Measurements from ENCODE around the gene GGNBP2.

GGNBP2 gene

GRCh38 chr17:36514856-36515255 lies 29.9 kb upstream of the GGNBP2 start:
- DNase-seq (ENCODE audit: low read depth) = no peak

GRCh38 chr17:36515837-36516236 lies 28.9 kb upstream of the GGNBP2 start:
- H3K4me3 ChIP-seq (replicated peaks; ENCODE audit: low read depth, low read length) = no peak overlapping the region
- TF ChIP-seq CTCF (IDR thresholded peaks at IDR 0.05; ENCODE audit: low read length, missing control alignments) = no peak
- DNase-seq (ENCODE audit: low read depth) = no peak

More at GRCh38 chr17:36514856-36515255, 29.9 kb upstream of the GGNBP2 start:
- TF ChIP-seq CTCF (IDR thresholded peaks at IDR 0.05; ENCODE audit: low read length, missing control alignments) = no peak
- no peak overlapping the region for H3K4me3 ChIP-seq (replicated peaks; ENCODE audit: low read depth, low read length)

GRCh38 chr17:36523113-36523512 lies 21.6 kb upstream of the GGNBP2 start:
- no peak for TF ChIP-seq CTCF (IDR thresholded peaks at IDR 0.05; ENCODE audit: low read length, missing control alignments)
- DNase-seq (ENCODE audit: low read depth) = no peak

GRCh38 chr17:36524428-36524876 lies 20.3 kb upstream of the GGNBP2 start:
- DNase-seq (ENCODE audit: low read depth) = no peak
- no peak overlapping the region for H3K4me3 ChIP-seq (replicated peaks; ENCODE audit: low read depth, low read length)
- TF ChIP-seq CTCF (IDR thresholded peaks at IDR 0.05; ENCODE audit: low read length, missing control alignments) = no peak

More at GRCh38 chr17:36523113-36523512, 21.6 kb upstream of the GGNBP2 start:
- H3K4me3 ChIP-seq (replicated peaks; ENCODE audit: low read depth, low read length) = no peak overlapping the region

GRCh38 chr17:36525113-36525512 lies 19.6 kb upstream of the GGNBP2 start:
- H3K4me3 ChIP-seq (replicated peaks; ENCODE audit: low read depth, low read length) = no peak overlapping the region
- TF ChIP-seq CTCF (IDR thresholded peaks at IDR 0.05; ENCODE audit: low read length, missing control alignments) = no peak
- no peak for DNase-seq (ENCODE audit: low read depth)

- H3K4me3 ChIP-seq (replicated peaks; ENCODE audit: low read depth, low read length) = no peak overlapping the region
- no peak for DNase-seq (ENCODE audit: low read depth)
- no peak for TF ChIP-seq CTCF (IDR thresholded peaks at IDR 0.05; ENCODE audit: low read length, missing control alignments)
Observed at GRCh38 chr17:36525888-36526287, 18.8 kb upstream of the GGNBP2 start.

GRCh38 chr17:36527621-36528250 lies 17.0 kb upstream of the GGNBP2 start:
- no peak for DNase-seq (ENCODE audit: low read depth)
- TF ChIP-seq CTCF (IDR thresholded peaks at IDR 0.05; ENCODE audit: low read length, missing control alignments) = no peak

More at GRCh38 chr17:36527621-36528250, 17.0 kb upstream of the GGNBP2 start:
- H3K4me3 ChIP-seq (replicated peaks; ENCODE audit: low read depth, low read length) = no peak overlapping the region

Measured in fibroblast of pulmonary artery (primary cell).